ENCODE results near the gene PHLPP2. TPM values are rescaled to one million over a fixed set of nuclear protein-coding genes. Genes with fewer than 3 reads are reported as not detected.

PHLPP2 gene
- polyA plus RNA-seq, 1 experiment: 10.3 TPM

- no peak for TF ChIP-seq CTCF (IDR thresholded peaks at IDR 0.05; ENCODE audit: low read depth, low read length)
- H3K9me3 ChIP-seq (ENCODE audit: control insufficient read depth, insufficient read depth, low read length): no peaks in the 10 kb centered on the region
- H3K27ac ChIP-seq (ENCODE audit: low read depth, low read length): no peak overlapping the region
- no peaks in the 10 kb centered on the region for H3K27me3 ChIP-seq (ENCODE audit: control insufficient read depth, insufficient read depth, low read length)
- H3K4me3 ChIP-seq (ENCODE audit: low read depth, low read length): no peak overlapping the region
- no peak for DNase-seq (ENCODE audit: low read depth, low spot score)
- CTCF ChIA-PET: interaction anchor here (0.6 kb wide), 1 partner anchor 488 kb away, joined by 3 read pairs; no protein-coding TSS in a partner anchor
- POLR2A ChIA-PET: no interaction called here
These were observed 15.2 kb downstream of the PHLPP2 start for GRCh38 chr16:71709229-71709781.

DNA sequence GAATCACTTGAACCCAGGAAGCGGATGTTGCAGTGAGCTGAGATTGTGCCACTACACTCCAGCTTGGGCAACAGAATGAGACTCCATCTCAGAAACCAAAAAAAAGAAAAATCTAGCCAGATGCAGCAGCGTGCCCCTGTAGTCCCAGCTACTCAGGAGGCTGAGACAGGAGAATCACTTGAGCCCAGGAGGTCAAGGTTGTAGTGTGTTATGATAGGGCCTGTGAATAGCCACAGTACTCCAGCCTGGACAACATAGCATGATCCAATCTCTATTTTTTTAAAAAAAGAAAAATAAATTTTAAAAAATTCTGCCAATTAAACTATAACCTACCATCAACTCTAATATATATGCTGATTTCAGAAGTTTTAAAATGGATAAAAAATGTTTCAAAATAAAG is 15.8 kb downstream of the PHLPP2 start:
- H3K27ac ChIP-seq (ENCODE audit: low read depth, low read length): no peak overlapping the region
- TF ChIP-seq CTCF (IDR thresholded peaks at IDR 0.05; ENCODE audit: low read depth, low read length): no peak
- CTCF ChIA-PET: interaction anchor here (0.6 kb wide), 1 partner anchor 489 kb away, joined by 3 read pairs; no protein-coding TSS in a partner anchor
- no peaks in the 10 kb centered on the region for H3K27me3 ChIP-seq (ENCODE audit: control insufficient read depth, insufficient read depth, low read length)
- no peak for DNase-seq (ENCODE audit: low read depth, low spot score)
- H3K4me3 ChIP-seq (ENCODE audit: low read depth, low read length): no peak overlapping the region
- POLR2A ChIA-PET: no interaction called here
- H3K9me3 ChIP-seq (ENCODE audit: control insufficient read depth, insufficient read depth, low read length): no peaks in the 10 kb centered on the region

DNA sequence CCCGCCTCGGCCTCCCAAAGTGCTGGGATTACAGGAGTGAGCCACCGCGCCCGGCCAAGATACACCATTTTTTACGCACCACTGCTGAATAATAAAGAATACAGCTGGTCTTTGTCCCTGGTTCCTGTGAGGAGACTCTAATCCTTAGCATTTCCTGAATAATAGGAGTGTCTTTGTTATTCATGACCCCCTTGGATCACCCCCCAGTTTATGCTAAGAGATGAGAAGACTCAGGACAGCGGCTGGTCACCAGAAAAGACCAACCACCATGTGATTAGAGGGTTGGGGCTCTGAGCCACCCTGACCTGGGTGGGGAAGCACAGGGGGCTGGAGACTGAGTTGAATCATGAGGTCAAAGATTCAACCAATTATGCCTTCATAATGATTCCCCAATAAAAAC is 17.3 kb downstream of the PHLPP2 start:
- Histone ChIP-seq H3K27me3 (ENCODE audit: control insufficient read depth, insufficient read depth, low read length) (no peaks in the 10 kb centered on the region), H3K9me3 (ENCODE audit: control insufficient read depth, insufficient read depth, low read length) (no peaks in the 10 kb centered on the region), H3K27ac (ENCODE audit: low read depth, low read length) (no peak overlapping the region), H3K4me3 (ENCODE audit: low read depth, low read length) (no peak overlapping the region)
- ChIA-PET CTCF (interaction anchor here (0.9 kb wide), 1 partner anchor 96 kb away, joined by 6 read pairs; no protein-coding TSS in a partner anchor), POLR2A (no interaction called here)
- DNase-seq (ENCODE audit: low read depth, low spot score): no peak
- TF ChIP-seq CTCF (IDR thresholded peaks at IDR 0.05; ENCODE audit: low read depth, low read length): no peak

DNA sequence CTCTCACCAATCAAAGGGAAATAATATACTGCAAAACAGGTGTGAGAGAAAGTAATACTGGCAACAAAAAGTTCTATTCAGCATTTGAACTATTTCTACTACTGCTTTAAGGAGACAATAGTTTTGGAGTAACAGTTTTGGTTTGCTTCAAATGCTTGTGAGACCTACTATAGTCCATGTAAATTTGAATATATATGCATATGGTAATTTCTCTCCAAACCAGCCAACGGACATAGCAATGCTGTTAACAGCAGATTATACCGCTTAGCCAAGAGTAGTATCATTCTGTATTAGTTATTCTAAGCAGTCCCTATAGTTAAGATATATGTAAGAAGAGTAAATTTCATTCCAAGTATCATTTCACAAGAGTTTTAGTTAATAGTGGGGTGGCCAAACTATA is 18.5 kb downstream of the PHLPP2 start:
- Histone ChIP-seq H3K4me3 (ENCODE audit: low read depth, low read length) (no peak overlapping the region), H3K27ac (ENCODE audit: low read depth, low read length) (no peak overlapping the region), H3K9me3 (ENCODE audit: control insufficient read depth, insufficient read depth, low read length) (no peaks in the 10 kb centered on the region), H3K27me3 (ENCODE audit: control insufficient read depth, insufficient read depth, low read length) (no peaks in the 10 kb centered on the region)
- no peak for DNase-seq (ENCODE audit: low read depth, low spot score)
- POLR2A ChIA-PET: interaction anchor here (0.6 kb wide), 1 partner anchor 167 kb away, joined by 3 read pairs; no protein-coding TSS in a partner anchor
- TF ChIP-seq CTCF (IDR thresholded peaks at IDR 0.05; ENCODE audit: low read depth, low read length): no peak
- CTCF ChIA-PET: interaction anchor here (0.9 kb wide), 1 partner anchor 95 kb away, joined by 6 read pairs; no protein-coding TSS in a partner anchor

- CTCF ChIA-PET: no interaction called here
- POLR2A ChIA-PET: no interaction called here
- Histone ChIP-seq H3K4me3 (ENCODE audit: low read depth, low read length) (no peak overlapping the region), H3K27me3 (ENCODE audit: control insufficient read depth, insufficient read depth, low read length) (no peaks in the 10 kb centered on the region), H3K27ac (ENCODE audit: low read depth, low read length) (no peak overlapping the region), H3K9me3 (ENCODE audit: control insufficient read depth, insufficient read depth, low read length) (no peaks in the 10 kb centered on the region)
- no peak for TF ChIP-seq CTCF (IDR thresholded peaks at IDR 0.05; ENCODE audit: low read depth, low read length)
- DNase-seq (ENCODE audit: low read depth, low spot score): no peak
These were observed 21.2 kb downstream of the PHLPP2 start for GRCh38 chr16:71703333-71703732.

Data from AG04450 (cell line).